ENCODE measurements around the gene PPL.

PPL gene

DNA sequence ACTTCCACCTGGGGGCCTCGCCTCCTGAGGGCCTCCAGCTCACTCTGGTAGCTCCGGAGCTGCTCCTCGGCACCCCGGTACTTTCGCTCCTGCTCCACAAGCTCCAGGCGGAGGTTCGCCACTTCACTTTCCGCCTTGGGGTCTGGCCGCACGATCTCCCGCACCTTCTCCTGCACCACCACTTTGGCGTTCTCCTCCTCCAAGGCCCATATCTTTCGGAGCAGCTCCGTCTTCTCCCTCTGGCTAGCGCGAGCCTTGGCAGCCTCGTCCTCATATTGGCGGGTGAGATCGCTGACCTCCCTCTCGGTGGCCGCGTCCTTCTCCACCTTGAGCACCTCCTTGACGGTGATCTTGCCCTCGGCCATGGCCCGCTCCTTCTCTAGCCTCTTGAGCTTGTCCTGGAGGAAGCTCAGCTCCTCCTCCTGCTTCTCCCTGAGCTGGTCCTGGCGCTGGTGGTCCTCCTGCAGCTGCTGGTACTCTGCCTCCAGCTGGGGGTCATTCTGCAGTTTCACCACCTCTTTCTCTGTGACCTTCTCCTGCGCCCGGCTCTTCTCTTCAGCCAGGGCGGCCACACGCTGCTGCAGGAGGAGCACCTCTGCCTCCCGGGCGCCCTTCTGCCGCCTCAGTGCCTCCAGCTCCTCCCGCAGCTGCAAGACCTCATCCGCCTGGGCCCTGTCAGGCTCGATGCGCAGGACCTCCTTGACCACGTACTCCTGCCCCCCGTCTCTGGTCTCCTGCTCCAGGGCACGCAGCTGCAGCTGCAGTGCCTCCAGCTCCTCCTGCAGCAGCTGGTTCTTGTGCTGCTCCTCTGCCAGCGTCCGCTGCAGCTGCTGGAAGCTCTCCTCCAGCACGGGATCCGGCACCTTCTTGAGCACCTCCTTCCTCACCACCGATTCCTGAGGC lies 51.7 kb downstream of the PPL start:
- Histone ChIP-seq H3K36me3 (ENCODE audit: insufficient read depth) (0 out of 2 replicates have a peak, but pooled peaks cover 4% of the 10 kb centered on the region), H3K79me2 (ENCODE audit: insufficient read depth, low read depth) (no peaks in the 10 kb centered on the region), H3K4me2 (no peak overlapping the region), H2AFZ (ENCODE audit: low read depth) (no peak overlapping the region), H3K27ac (no peak overlapping the region), H4K20me1 (ENCODE audit: insufficient read depth) (no peaks in the 10 kb centered on the region), H3K4me3 (IDR thresholded peaks at IDR 0.05; ENCODE audit: insufficient read depth, low read depth, low read length) (no peak overlapping the region), H3K9ac (no peak overlapping the region), H3K4me1 (ENCODE audit: low read depth, poor library complexity, severe bottlenecking) (no peaks in the 10 kb centered on the region), H3K27me3 (ENCODE audit: insufficient read depth, low read depth) (no peaks in the 10 kb centered on the region)
- TF ChIP-seq, protein P1, sequence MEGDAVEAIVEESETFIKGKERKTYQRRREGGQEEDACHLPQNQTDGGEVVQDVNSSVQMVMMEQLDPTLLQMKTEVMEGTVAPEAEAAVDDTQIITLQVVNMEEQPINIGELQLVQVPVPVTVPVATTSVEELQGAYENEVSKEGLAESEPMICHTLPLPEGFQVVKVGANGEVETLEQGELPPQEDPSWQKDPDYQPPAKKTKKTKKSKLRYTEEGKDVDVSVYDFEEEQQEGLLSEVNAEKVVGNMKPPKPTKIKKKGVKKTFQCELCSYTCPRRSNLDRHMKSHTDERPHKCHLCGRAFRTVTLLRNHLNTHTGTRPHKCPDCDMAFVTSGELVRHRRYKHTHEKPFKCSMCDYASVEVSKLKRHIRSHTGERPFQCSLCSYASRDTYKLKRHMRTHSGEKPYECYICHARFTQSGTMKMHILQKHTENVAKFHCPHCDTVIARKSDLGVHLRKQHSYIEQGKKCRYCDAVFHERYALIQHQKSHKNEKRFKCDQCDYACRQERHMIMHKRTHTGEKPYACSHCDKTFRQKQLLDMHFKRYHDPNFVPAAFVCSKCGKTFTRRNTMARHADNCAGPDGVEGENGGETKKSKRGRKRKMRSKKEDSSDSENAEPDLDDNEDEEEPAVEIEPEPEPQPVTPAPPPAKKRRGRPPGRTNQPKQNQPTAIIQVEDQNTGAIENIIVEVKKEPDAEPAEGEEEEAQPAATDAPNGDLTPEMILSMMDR (conservative IDR thresholded peaks at IDR 0.05; ENCODE audit: low read depth, low read length), result no peak

DNA sequence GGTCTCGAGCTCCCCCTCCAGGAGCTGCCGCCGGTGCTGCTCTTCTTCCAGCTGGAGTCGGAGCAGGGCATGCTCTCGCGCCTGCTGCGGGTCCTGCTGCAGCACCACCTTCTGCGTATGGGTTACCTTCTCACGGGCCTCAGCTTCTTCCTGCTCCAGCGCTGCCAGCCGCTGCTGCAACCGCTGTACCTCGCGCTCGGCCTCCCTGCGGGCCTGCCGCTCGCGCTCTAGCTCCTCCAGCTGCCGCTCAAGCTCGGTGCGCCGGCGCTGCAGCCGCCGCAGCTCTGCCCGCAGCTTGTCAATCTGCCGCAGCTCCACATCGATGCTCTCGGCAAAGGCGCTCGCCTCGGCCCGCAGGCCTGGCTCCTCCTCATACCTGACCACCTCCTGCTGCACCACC lies 52.7 kb downstream of the PPL start:
- no peak overlapping the region for H3K4me3 ChIP-seq (IDR thresholded peaks at IDR 0.05; ENCODE audit: insufficient read depth, low read depth, low read length)
- H3K27ac ChIP-seq, result no peak overlapping the region
- no peaks in the 10 kb centered on the region for H3K27me3 ChIP-seq (ENCODE audit: insufficient read depth, low read depth)
- no peak overlapping the region for H3K4me2 ChIP-seq
- H3K36me3 ChIP-seq (ENCODE audit: insufficient read depth), result peaks cover 4% of the 10 kb centered on the region; the same call in 1 of the 2 replicates
- H2AFZ ChIP-seq (ENCODE audit: low read depth), result no peak overlapping the region
- no peaks in the 10 kb centered on the region for H4K20me1 ChIP-seq (ENCODE audit: insufficient read depth)
- no peaks in the 10 kb centered on the region for H3K79me2 ChIP-seq (ENCODE audit: insufficient read depth, low read depth)
- TF ChIP-seq, protein P1 (conservative IDR thresholded peaks at IDR 0.05; ENCODE audit: low read depth, low read length), result no peak
- no peak overlapping the region for H3K9ac ChIP-seq
- no peaks in the 10 kb centered on the region for H3K4me1 ChIP-seq (ENCODE audit: low read depth, poor library complexity, severe bottlenecking)

DNA sequence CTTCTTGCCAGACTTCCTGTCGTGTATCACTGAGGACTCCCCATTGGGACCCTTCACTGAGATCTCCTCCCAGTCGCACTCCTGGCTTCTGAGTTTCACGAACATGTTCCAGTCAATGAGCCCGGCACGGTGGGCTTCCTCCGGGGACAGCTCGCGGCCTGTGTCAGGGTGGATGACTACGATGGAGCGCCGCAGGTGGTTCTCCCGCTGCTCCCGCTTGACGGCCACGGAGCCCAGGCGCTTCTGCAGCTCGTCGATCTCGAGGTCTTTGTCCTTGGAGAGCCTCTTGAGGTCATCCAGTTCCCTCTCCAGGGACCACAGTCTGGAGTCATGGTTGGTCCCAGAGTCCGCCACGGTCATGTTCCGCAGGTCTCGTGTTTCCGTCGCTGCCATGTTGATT lies 53.4 kb downstream of the PPL start:
- no peak overlapping the region for H3K4me3 ChIP-seq (IDR thresholded peaks at IDR 0.05; ENCODE audit: insufficient read depth, low read depth, low read length)
- H3K27ac ChIP-seq, result no peak overlapping the region
- H2AFZ ChIP-seq (ENCODE audit: low read depth), result no peak overlapping the region
- H3K4me2 ChIP-seq, result no peak overlapping the region
- TF ChIP-seq, protein P1 (conservative IDR thresholded peaks at IDR 0.05; ENCODE audit: low read depth, low read length), result no peak
- H3K9ac ChIP-seq, result no peak overlapping the region
- no peaks in the 10 kb centered on the region for H3K27me3 ChIP-seq (ENCODE audit: insufficient read depth, low read depth)
- no peaks in the 10 kb centered on the region for H3K4me1 ChIP-seq (ENCODE audit: low read depth, poor library complexity, severe bottlenecking)
- H3K36me3 ChIP-seq (ENCODE audit: insufficient read depth), result peaks cover 4% of the 10 kb centered on the region; the same call in 1 of the 2 replicates
- no peaks in the 10 kb centered on the region for H4K20me1 ChIP-seq (ENCODE audit: insufficient read depth)
- no peaks in the 10 kb centered on the region for H3K79me2 ChIP-seq (ENCODE audit: insufficient read depth, low read depth)

DNA sequence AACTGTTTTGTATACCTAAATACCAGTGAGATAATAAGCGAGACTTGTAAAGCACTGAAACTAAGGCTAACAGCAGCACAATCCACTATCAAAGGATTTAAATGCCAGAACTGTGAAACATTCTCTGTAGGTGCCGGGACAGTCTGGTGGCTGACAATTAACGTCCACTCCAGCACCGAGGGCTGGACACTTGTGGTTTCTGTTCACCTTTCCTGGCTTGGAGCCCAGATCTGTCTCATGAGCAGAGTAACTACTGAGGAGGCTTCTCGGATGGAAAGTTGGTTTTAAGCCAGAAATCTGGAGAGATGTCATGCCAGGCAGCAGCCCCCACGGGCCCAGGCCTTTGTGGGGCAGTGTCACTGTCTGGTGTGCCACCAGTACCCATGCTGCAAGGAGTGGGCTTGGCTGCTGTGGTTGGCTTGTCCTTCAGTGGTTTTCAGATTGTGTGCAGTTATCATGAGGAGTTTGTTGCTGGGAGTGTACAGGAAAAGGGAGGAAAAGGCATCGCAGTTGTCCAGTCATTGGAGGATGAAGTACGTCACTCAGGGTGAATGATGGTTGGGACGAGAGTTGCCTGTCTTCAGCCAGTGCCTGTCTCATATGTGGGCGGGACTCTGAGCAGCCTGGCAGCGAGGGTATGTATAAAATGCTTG lies 54.2 kb downstream of the PPL start:
- peaks cover 4% of the 10 kb centered on the region; the same call in 1 of the 2 replicates for H3K36me3 ChIP-seq (ENCODE audit: insufficient read depth)

More for the DNA sequence above, 54.2 kb downstream of the PPL start:
- Histone ChIP-seq H3K9ac (no peak overlapping the region), H3K4me2 (no peak overlapping the region), H3K27ac (no peak overlapping the region), H2AFZ (ENCODE audit: low read depth) (no peak overlapping the region), H3K4me3 (IDR thresholded peaks at IDR 0.05; ENCODE audit: insufficient read depth, low read depth, low read length) (no peak overlapping the region), H3K79me2 (ENCODE audit: insufficient read depth, low read depth) (no peaks in the 10 kb centered on the region), H4K20me1 (ENCODE audit: insufficient read depth) (no peaks in the 10 kb centered on the region), H3K27me3 (ENCODE audit: insufficient read depth, low read depth) (no peaks in the 10 kb centered on the region), H3K4me1 (ENCODE audit: low read depth, poor library complexity, severe bottlenecking) (no peaks in the 10 kb centered on the region)
- TF ChIP-seq, protein P1 (conservative IDR thresholded peaks at IDR 0.05; ENCODE audit: low read depth, low read length), result no peak

Measured in KMS-11 (cell line).